Stimulated activated CD8-positive, alpha-beta memory T cell treated with anti-CD3 and anti-CD28 coated beads, Interleukin-15, amount 100 ng/mL, for 24 hours (primary cell): ENCODE measurements around the gene CELSR1.

Experiments
- DNase-seq: peaks from one replicate; pipeline ENCODE4 v3.0.0-alpha.2; 2020; ENCODE audit warnings: low read depth

Gene CELSR1

GRCh38 chr22:46575911-46576555, 38.6 kb upstream of the CELSR1 start:
- no peak for DNase-seq

DNA sequence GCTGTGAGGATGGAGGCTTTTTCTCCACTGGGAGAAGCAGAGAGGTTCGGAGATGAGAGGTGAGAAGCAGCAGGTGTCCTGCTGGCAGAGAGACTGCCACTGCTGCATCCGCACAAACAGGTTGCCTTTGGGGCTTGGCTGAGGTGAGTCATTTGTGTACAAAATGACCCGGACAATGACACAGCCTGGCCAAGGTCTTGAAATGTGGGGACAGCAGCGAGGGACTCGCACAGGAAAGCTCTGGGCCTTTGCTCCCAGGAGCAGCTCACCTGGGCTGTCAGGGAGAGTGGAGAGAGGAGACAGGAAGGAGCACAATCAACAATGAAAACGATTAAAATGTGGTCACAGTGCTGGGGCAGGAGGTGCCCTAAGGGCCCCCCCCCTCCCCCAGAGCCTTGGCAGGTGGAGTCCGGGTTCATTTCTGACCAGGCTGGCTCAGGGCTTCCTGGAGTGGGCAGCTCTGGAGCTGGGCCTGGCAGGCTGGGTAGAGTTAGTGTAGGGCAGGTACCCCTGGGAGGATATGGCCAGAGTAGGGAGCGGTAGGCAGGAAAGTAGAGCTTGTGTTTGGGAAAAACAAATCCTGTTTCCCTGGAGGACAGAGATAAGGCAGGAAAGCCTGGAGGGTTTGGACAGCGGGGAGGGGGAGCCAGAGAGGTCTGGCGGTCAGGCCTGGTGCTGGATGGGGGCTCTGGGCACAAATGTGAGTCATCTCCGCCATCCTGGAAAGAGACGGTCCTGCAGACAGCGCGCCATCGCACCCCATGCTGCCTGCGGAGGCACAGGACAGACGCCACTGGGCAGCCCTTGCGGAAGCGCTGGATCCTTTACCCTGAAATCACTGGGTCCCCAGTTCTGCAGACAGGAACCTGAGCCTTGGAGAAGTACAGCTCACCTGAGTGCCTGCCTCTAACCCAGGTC, 37.8 kb upstream of the CELSR1 start:
- DNase-seq, result no peak

DNA sequence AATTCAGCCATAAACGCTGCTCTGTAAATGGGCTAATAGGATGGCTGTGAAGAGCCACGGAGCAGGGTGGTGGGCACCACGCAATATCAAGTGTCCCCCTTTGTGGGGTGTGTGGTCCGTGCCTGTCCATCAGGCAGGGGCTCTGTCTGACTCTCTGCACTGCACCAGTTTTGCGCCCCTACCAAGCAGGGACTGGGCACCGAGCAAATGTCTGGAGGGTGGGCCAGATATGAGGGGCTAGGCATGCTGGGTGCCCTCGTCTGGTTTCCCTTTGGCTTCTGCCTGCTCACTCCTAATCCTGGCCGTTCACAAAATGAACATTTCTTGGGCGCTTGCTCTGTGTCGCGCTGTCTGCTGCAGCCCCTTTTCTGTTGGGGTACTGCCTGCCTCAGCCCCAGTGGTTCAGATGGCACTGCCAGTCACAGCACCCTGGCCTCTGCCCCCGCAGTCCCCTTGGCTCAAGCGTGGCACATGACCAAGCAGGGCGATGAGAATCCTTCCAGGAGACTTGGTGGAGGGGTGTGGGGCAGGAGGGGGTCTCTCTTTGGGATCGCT, 37.1 kb upstream of the CELSR1 start:
- DNase-seq, result no peak

GRCh38 chr22:46573781-46574437, 36.5 kb upstream of the CELSR1 start:
- no peak for DNase-seq

GRCh38 chr22:46572911-46573780, 35.7 kb upstream of the CELSR1 start:
- no peak for DNase-seq

DNA sequence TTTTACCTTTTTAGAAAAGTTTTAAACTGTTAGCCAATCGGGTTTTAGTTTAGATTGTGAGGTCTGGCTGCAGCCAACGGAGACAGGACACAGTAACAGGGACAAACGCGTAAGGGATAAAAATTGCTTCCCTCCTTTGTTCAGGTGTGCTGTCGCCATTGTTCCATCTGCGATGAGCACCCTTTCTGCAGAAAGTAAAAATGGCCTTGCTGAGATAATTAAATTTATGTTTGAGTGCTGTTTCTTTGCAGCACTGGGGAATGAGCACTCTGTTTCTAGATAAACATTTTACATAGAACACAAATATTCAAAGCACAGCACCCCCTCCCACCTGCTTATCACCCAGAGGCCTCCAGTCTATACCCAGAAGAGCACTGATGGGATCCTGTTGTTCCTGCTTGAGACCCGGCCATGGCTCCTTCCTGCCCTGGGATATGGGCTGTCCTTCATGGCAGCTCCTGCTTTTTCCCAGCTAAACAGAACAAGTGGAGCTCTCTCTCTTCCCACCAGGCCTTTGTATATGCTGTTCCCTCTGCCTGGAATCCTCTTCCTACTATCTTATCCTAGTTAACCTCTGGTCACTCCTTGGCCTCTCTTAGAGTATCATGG, 34.3 kb upstream of the CELSR1 start:
- DNase-seq, result no peak

DNA sequence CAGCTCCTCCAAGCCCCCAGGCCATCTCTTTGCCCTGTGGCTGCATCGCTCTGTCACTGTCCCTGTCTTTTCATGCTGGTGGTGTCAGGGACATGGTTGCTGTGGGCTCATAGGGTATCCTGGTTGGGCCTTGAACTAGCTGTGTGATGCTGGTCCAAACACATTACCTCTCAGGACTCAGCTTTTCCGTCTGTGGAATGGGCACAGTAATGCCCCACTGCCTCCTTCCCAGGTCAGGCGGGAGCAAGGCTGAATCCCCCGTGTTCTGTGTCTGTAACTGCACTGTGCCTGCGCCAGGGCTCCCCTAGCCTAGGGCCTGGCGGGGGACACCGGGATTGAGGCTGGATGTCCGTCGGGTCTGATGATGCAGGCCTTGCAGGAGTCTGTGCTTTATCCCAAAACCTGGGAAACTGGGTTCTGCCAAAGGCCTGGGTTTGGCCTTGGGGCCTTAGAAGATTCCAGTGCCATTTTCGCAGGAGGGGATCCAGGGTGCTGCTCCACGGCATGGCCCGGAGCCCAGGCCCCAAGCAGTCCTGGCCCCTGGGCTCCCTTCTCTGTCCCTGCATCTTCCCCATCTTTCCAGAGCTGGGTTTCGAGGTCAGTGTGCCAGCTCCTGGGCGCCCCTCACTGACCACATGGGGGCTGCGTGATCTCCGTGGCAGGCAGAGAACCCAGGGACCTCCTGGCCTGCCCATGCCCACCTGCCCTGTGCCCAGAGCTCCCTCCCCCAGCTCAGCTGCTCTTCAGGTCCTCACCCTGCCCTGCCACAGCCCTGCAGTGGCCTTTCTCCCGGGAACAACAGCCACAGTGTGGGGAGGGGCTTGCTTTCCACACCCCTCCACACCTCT, 32.7 kb upstream of the CELSR1 start:
- DNase-seq, result no peak

DNA sequence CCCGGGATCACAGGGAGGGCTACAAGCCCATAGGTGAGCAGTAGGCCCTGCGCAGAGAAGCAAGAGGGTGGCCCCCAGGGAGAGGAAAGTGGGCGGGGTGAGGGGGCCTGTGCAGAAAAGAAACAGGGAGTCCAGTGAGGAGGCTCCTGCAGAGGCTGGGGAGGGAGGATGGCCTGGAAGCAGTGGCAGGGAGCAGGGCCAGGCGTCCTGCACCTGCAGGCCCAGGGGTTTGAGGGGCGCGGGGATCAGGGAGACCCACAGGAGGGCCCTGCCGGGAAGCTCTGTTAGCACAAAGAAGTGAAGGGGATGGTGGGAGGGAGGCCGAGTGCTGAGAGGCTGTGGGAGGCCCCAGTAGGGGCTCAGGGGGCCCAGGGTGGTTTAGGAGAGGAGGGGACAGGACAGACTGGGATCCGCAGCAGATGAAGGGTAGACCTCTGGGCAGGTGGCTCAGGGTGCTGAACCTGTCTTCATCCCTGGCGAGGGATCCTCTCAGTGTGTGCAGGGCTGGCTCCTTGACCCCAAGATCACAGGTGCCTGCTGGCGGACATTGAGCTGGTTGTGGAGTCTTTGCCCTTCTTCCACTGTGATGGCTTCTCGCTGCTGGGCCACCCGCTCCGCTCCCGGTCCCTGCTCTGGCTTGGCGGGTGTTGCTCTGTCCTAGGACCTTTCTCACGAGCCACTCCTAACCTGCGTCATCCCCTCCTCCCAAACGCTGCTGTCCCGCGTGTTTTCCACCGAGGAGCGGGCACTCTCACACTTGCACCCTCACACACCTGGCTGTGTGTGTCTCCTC, 31.8 kb upstream of the CELSR1 start:
- DNase-seq, result no peak

DNA sequence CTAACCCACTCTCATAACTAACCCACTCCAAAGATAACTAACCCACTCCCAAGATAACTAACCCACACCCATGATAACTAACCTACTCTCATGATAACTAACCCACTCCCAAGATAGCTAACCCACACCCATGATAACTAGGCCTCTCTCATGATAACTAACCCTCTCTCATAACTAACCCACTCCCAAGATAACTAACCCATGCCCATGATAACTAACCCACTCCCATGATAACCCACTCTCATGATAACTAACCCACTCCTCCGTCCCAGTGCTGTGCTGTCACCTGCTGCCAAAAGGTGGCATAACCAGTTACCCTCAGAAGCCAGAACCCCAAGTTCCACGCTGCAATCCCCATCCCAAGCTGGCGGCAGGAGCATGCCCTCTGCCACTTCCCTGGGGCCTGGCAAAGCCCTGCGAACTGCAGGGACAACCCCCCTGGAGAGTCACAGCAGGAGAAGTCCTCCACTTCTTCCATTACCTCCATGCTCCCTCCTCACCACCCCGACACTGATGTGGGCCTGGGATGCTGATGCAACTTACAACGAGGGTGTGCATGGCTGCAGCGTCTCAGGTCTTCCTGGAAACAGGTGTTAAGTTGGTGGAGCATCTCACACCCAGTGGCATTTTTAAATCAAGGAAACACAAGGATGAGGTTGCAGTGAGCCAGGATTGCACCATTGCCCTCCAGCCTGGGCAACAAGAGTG, 30.8 kb upstream of the CELSR1 start:
- DNase-seq, result no peak

DNA sequence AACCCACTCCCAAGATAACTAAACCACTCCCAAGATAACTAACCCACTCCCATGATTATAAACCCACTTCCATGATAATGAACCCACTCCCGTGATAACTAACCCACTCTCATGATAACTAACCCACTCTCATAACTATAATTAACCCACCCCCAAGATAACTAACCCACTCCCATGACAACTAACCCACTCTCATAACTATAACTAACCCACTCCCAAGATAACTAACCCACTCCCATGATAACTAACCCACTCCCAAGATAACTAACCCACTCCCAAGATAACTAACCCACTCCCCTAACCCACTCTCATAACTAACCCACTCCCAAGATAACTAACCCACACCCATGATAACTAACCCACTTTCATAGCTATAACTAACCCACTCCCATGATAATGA, 30.1 kb upstream of the CELSR1 start:
- no peak for DNase-seq

- no peak for DNase-seq
Measured at GRCh38 chr22:46564084-46564714, 26.8 kb upstream of the CELSR1 start.

DNA sequence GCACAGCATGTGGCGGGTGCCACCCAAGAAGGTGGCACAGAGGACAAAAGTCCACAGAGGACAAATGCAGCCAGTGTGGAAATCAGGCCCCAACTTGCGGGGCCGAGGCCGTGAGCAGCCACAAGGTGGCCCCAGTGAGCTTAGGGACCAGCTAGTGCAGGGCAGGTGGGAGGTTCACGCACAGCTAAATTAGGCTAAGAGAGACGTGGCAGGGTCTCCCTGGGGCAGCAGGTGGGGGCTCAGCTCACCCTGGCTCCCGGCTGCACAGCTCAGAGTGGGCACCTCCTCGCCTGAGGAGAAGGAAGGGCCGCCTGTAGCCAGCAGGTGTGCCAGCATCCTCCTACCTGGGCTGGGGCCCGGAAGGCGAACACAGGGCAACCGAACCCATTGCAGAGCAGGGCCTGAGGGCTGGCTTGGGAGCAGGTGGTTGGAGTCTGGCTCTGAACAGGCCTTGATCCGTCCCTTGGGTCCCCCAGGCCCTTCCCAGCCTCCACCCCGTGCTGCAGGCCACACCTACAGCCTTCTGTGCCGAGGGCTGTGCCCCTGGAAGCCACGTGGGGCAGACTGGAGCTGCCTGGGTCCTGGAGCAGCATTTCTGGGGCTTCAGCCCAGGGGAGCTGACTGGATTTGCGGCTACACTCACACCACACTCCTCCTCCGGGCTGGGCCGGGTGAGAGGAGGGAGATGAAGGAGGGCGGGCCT, 26.1 kb upstream of the CELSR1 start:
- DNase-seq, result peak; percentile 61

GRCh38 chr22:46561435-46561905, 24.1 kb upstream of the CELSR1 start:
- no peak for DNase-seq

DNA sequence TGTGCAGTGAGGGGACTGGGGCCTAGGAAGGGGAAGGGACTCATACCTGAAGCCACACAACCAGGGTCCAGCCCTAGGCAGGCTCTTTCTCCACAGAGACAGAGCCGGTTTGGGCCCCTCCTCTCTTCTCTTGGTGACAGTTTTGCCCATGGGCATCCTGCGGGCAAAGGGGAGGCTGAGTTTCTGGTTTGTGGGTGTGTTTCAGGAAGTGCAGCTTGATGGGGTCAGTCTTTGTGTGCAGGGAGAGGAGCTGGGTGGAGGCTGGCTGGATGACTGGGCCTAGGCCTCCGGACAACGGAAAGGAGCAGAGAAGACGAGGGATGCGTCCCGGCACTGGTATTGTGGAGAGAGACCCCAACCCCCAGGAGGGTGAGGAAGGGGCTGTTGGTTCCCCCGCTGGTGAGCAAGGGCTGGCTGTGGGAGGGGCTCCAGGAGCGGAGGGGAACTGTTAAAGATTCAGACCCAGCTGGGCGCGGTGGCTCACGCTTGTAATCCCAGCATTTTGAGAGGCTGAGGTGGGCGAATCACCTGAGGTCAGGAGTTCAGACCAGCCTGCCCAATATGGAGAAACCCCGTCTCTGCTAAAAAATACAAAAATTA, 23.4 kb upstream of the CELSR1 start:
- DNase-seq, result no peak

- DNase-seq, result no peak
Measured at GRCh38 chr22:46557736-46558480, 20.5 kb upstream of the CELSR1 start.

DNA sequence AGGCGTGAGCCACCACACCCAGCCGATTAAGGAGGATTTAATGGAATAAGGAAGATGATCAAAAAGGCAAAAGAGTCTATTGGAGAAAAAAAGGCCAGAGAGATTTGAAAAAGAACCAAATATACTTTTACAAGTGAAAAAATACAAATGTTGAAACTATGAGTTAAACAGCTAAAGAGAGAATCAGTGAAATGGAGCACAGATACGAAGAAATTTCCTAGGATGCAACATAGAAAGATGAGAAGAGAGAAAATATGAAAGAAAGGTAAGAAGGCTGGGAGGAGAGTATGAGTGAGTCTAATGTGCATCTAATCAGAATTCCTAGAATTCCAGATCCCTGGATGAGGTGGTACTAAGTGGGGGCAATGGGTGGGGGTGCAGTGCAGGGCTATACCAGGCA, 19.4 kb upstream of the CELSR1 start:
- no peak for DNase-seq
